Measurements from ENCODE around the gene PTPRE.

PTPRE gene

GRCh38 chr10:127998501-127999144 is 91.7 kb downstream of the PTPRE start:
- Histone ChIP-seq H3K27me3 (replicated peaks; ENCODE audit: control insufficient read depth, insufficient read depth, low read length) (no peaks in the 10 kb centered on the region), H3K36me3 (ENCODE audit: control insufficient read depth, insufficient read depth, low read length, severe bottlenecking) (no peaks in the 10 kb centered on the region), H3K9me3 (ENCODE audit: control insufficient read depth, low read length) (no peaks in the 10 kb centered on the region), H3K4me1 (ENCODE audit: control insufficient read depth, insufficient read depth, low read length) (peaks cover 20% of the 10 kb centered on the region), H3K4me3 (ENCODE audit: low read length) (no peak overlapping the region), H3K9ac (ENCODE audit: low read length) (no peak overlapping the region)
- DNase-seq (ENCODE audit: low read depth), result no peak

- no peak overlapping the region for H3K4me3 ChIP-seq (ENCODE audit: low read length)
- no peak for DNase-seq (ENCODE audit: low read depth)
- H3K36me3 ChIP-seq (ENCODE audit: control insufficient read depth, insufficient read depth, low read length, severe bottlenecking), result no peaks in the 10 kb centered on the region
Observed at GRCh38 chr10:127999297-128000129, 92.6 kb downstream of the PTPRE start.

GRCh38 chr10:128000471-128001362 is 93.8 kb downstream of the PTPRE start:
- H3K4me1 ChIP-seq (ENCODE audit: control insufficient read depth, insufficient read depth, low read length), result peaks cover 20% of the 10 kb centered on the region
- DNase-seq (ENCODE audit: low read depth), result no peak
- no peak overlapping the region for H3K9ac ChIP-seq (ENCODE audit: low read length)
- H3K27me3 ChIP-seq (replicated peaks; ENCODE audit: control insufficient read depth, insufficient read depth, low read length), result no peaks in the 10 kb centered on the region
- no peaks in the 10 kb centered on the region for H3K9me3 ChIP-seq (ENCODE audit: control insufficient read depth, low read length)
- H3K36me3 ChIP-seq (ENCODE audit: control insufficient read depth, insufficient read depth, low read length, severe bottlenecking), result no peaks in the 10 kb centered on the region
- H3K4me3 ChIP-seq (ENCODE audit: low read length), result no peak overlapping the region

More at GRCh38 chr10:127999297-128000129, 92.6 kb downstream of the PTPRE start:
- Histone ChIP-seq H3K4me1 (ENCODE audit: control insufficient read depth, insufficient read depth, low read length) (peaks cover 20% of the 10 kb centered on the region), H3K9ac (ENCODE audit: low read length) (no peak overlapping the region), H3K9me3 (ENCODE audit: control insufficient read depth, low read length) (no peaks in the 10 kb centered on the region), H3K27me3 (replicated peaks; ENCODE audit: control insufficient read depth, insufficient read depth, low read length) (no peaks in the 10 kb centered on the region)

GRCh38 chr10:128001363-128001745 is 94.5 kb downstream of the PTPRE start:
- peaks cover 17% of the 10 kb centered on the region for H3K4me1 ChIP-seq (ENCODE audit: control insufficient read depth, insufficient read depth, low read length)
- no peaks in the 10 kb centered on the region for H3K36me3 ChIP-seq (ENCODE audit: control insufficient read depth, insufficient read depth, low read length, severe bottlenecking)
- no peak for DNase-seq (ENCODE audit: low read depth)
- H3K4me3 ChIP-seq (ENCODE audit: low read length), result no peak overlapping the region
- no peak overlapping the region for H3K9ac ChIP-seq (ENCODE audit: low read length)
- H3K9me3 ChIP-seq (ENCODE audit: control insufficient read depth, low read length), result no peaks in the 10 kb centered on the region
- no peaks in the 10 kb centered on the region for H3K27me3 ChIP-seq (replicated peaks; ENCODE audit: control insufficient read depth, insufficient read depth, low read length)

GRCh38 chr10:128001849-128002248 is 94.9 kb downstream of the PTPRE start:
- Histone ChIP-seq H3K4me1 (ENCODE audit: control insufficient read depth, insufficient read depth, low read length) (peaks cover 13% of the 10 kb centered on the region), H3K27me3 (replicated peaks; ENCODE audit: control insufficient read depth, insufficient read depth, low read length) (no peaks in the 10 kb centered on the region), H3K9me3 (ENCODE audit: control insufficient read depth, low read length) (no peaks in the 10 kb centered on the region), H3K9ac (ENCODE audit: low read length) (no peak overlapping the region), H3K4me3 (ENCODE audit: low read length) (no peak overlapping the region), H3K36me3 (ENCODE audit: control insufficient read depth, insufficient read depth, low read length, severe bottlenecking) (no peaks in the 10 kb centered on the region)
- DNase-seq (ENCODE audit: low read depth), result no peak

GRCh38 chr10:128003521-128003920 is 96.6 kb downstream of the PTPRE start:
- Histone ChIP-seq H3K4me1 (ENCODE audit: control insufficient read depth, insufficient read depth, low read length) (no peaks in the 10 kb centered on the region), H3K9me3 (ENCODE audit: control insufficient read depth, low read length) (no peaks in the 10 kb centered on the region), H3K36me3 (ENCODE audit: control insufficient read depth, insufficient read depth, low read length, severe bottlenecking) (no peaks in the 10 kb centered on the region), H3K4me3 (ENCODE audit: low read length) (no peak overlapping the region), H3K9ac (ENCODE audit: low read length) (no peak overlapping the region), H3K27me3 (replicated peaks; ENCODE audit: control insufficient read depth, insufficient read depth, low read length) (no peaks in the 10 kb centered on the region)
- no peak for DNase-seq (ENCODE audit: low read depth)

- no peaks in the 10 kb centered on the region for H3K27me3 ChIP-seq (replicated peaks; ENCODE audit: control insufficient read depth, insufficient read depth, low read length)
- peaks cover 6% of the 10 kb centered on the region for H3K4me1 ChIP-seq (ENCODE audit: control insufficient read depth, insufficient read depth, low read length)
- H3K9me3 ChIP-seq (ENCODE audit: control insufficient read depth, low read length), result no peaks in the 10 kb centered on the region
- no peak overlapping the region for H3K4me3 ChIP-seq (ENCODE audit: low read length)
- H3K9ac ChIP-seq (ENCODE audit: low read length), result no peak overlapping the region
- no peak for DNase-seq (ENCODE audit: low read depth)
- H3K36me3 ChIP-seq (ENCODE audit: control insufficient read depth, insufficient read depth, low read length, severe bottlenecking), result no peaks in the 10 kb centered on the region
Observed at GRCh38 chr10:128005858-128006257, 99.0 kb downstream of the PTPRE start.

GRCh38 chr10:128007056-128007455 is 100.2 kb downstream of the PTPRE start:
- Histone ChIP-seq H3K27me3 (replicated peaks; ENCODE audit: control insufficient read depth, insufficient read depth, low read length) (no peaks in the 10 kb centered on the region), H3K4me3 (ENCODE audit: low read length) (no peak overlapping the region), H3K9me3 (ENCODE audit: control insufficient read depth, low read length) (no peaks in the 10 kb centered on the region), H3K4me1 (ENCODE audit: control insufficient read depth, insufficient read depth, low read length) (peaks cover 9% of the 10 kb centered on the region), H3K36me3 (ENCODE audit: control insufficient read depth, insufficient read depth, low read length, severe bottlenecking) (no peaks in the 10 kb centered on the region), H3K9ac (ENCODE audit: low read length) (no peak overlapping the region)
- DNase-seq (ENCODE audit: low read depth), result no peak

- Histone ChIP-seq H3K9ac (ENCODE audit: low read length) (no peak overlapping the region), H3K4me3 (ENCODE audit: low read length) (no peak overlapping the region), H3K4me1 (ENCODE audit: control insufficient read depth, insufficient read depth, low read length) (peaks cover 9% of the 10 kb centered on the region), H3K9me3 (ENCODE audit: control insufficient read depth, low read length) (no peaks in the 10 kb centered on the region), H3K27me3 (replicated peaks; ENCODE audit: control insufficient read depth, insufficient read depth, low read length) (no peaks in the 10 kb centered on the region), H3K36me3 (ENCODE audit: control insufficient read depth, insufficient read depth, low read length, severe bottlenecking) (no peaks in the 10 kb centered on the region)
- no peak for DNase-seq (ENCODE audit: low read depth)
Observed at GRCh38 chr10:128007971-128008370, 101.1 kb downstream of the PTPRE start.

GRCh38 chr10:128008521-128009250 is 101.8 kb downstream of the PTPRE start:
- Histone ChIP-seq H3K4me1 (ENCODE audit: control insufficient read depth, insufficient read depth, low read length) (peaks cover 9% of the 10 kb centered on the region), H3K9me3 (ENCODE audit: control insufficient read depth, low read length) (no peaks in the 10 kb centered on the region), H3K9ac (ENCODE audit: low read length) (no peak overlapping the region), H3K4me3 (ENCODE audit: low read length) (no peak overlapping the region), H3K27me3 (replicated peaks; ENCODE audit: control insufficient read depth, insufficient read depth, low read length) (no peaks in the 10 kb centered on the region), H3K36me3 (ENCODE audit: control insufficient read depth, insufficient read depth, low read length, severe bottlenecking) (no peaks in the 10 kb centered on the region)
- DNase-seq (ENCODE audit: low read depth), result no peak
